ENCODE data around the gene ADGRB2.
A peak's percentile ranks its signal among the peaks of the same experiment; 100 is the strongest.

DNA sequence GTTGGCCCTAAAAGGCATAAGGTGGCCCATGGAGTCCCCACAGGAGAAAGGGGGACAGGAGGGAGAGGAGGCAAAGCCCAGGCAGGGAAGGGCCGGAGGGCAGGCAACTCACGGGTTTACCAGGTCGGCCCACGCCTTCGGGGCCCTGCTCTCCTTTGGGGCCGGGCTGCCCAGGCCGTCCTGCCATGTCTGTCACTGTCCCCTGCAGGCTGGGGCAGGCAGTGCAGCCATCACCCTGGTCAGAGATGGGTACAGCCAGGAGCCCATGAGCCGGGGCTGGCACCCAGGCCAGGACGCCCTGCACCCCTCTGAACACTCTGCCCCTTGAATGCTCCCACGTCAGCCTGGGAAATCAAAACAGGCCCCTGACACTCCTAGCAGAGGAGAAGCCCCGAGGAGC is 80.1 kb downstream of the ADGRB2 start:
- TF ChIP-seq, protein P1, sequence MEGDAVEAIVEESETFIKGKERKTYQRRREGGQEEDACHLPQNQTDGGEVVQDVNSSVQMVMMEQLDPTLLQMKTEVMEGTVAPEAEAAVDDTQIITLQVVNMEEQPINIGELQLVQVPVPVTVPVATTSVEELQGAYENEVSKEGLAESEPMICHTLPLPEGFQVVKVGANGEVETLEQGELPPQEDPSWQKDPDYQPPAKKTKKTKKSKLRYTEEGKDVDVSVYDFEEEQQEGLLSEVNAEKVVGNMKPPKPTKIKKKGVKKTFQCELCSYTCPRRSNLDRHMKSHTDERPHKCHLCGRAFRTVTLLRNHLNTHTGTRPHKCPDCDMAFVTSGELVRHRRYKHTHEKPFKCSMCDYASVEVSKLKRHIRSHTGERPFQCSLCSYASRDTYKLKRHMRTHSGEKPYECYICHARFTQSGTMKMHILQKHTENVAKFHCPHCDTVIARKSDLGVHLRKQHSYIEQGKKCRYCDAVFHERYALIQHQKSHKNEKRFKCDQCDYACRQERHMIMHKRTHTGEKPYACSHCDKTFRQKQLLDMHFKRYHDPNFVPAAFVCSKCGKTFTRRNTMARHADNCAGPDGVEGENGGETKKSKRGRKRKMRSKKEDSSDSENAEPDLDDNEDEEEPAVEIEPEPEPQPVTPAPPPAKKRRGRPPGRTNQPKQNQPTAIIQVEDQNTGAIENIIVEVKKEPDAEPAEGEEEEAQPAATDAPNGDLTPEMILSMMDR (IDR thresholded peaks at IDR 0.05) = peak in 1 of 6 experiments; percentile 17
- no peak for TF ChIP-seq POLR2A (IDR thresholded peaks at IDR 0.05)
